KOPT-K1 (cell line): ENCODE results near the gene MSX1.
"Not testable (repeated sequence)": the region's sequence is repeated elsewhere in the genome, so short reads cannot be mapped to it uniquely, and the experiment has no call there.

ENCODE experiments used
- H3K27ac ChIP-seq: fragments of 200-600 bp; sonication (generic); 2 replicates; pipeline ENCODE4 v1.5.1; 2016; ENCODE audit warnings: antibody characterized with exemption, mild to moderate bottlenecking, low read depth, low read length; ENCODE audit not compliant: poor library complexity, severe bottlenecking
- H3K36me3 ChIP-seq: fragments of 200-600 bp; sonication (generic); 2 replicates; pipeline ENCODE4 v1.5.1; 2017; ENCODE audit warnings: antibody characterized with exemption, mild to moderate bottlenecking, low read length, moderate library complexity; ENCODE audit not compliant: insufficient read depth
- H3K9me3 ChIP-seq: fragments of 200-600 bp; sonication (generic); 2 replicates; pipeline ENCODE4 v1.5.1; 2017; ENCODE audit warnings: antibody characterized with exemption, low read length, mild to moderate bottlenecking; ENCODE audit not compliant: insufficient read depth, poor library complexity, severe bottlenecking

Gene MSX1

DNA sequence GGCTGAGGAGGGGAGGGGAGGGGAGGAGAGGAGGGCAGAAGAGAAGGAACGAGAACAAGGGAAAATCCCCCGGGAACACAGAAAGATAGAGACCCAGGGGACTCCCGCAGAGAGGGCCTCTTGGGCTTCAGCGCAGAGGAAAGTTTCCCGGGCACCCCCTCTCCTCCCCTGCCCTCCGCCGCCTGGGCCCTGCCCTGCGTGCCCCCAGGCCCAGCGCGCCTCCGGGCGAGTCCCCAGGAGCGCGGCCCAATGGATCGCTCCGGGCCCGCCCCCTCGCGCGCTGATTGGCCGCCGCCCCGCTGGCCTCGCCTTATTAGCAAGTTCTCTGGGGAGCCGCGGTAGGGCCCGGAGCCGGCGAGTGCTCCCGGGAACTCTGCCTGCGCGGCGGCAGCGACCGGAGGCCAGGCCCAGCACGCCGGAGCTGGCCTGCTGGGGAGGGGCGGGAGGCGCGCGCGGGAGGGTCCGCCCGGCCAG, at the start of gene MSX1:
TSS of gene MSX1 (plus strand) at position 341 of the 474 bp plus-strand sequence. CDS start 235 bp downstream, outside the sequence.
- Histone ChIP-seq H3K27ac (no peak within 1 kb of the TSS), H3K36me3 (no peaks in the 10 kb centered on the region), H3K9me3 (peaks cover 6% of the 10 kb centered on the region)

GRCh38 chr4:4810092-4810774, 49.2 kb upstream of the MSX1 start:
- peaks cover 5% of the 10 kb centered on the region for H3K9me3 ChIP-seq
- no peak overlapping the region for H3K27ac ChIP-seq
- H3K36me3 ChIP-seq: no peaks in the 10 kb centered on the region

GRCh38 chr4:4810778-4811177, 48.7 kb upstream of the MSX1 start:
- no peak overlapping the region for H3K27ac ChIP-seq
- no peaks in the 10 kb centered on the region for H3K36me3 ChIP-seq
- H3K9me3 ChIP-seq: peaks cover 5% of the 10 kb centered on the region

- Histone ChIP-seq H3K27ac (no peak overlapping the region), H3K36me3 (no peaks in the 10 kb centered on the region), H3K9me3 (peaks cover 5% of the 10 kb centered on the region)
Observed at GRCh38 chr4:4812145-4812794, 47.2 kb upstream of the MSX1 start.

DNA sequence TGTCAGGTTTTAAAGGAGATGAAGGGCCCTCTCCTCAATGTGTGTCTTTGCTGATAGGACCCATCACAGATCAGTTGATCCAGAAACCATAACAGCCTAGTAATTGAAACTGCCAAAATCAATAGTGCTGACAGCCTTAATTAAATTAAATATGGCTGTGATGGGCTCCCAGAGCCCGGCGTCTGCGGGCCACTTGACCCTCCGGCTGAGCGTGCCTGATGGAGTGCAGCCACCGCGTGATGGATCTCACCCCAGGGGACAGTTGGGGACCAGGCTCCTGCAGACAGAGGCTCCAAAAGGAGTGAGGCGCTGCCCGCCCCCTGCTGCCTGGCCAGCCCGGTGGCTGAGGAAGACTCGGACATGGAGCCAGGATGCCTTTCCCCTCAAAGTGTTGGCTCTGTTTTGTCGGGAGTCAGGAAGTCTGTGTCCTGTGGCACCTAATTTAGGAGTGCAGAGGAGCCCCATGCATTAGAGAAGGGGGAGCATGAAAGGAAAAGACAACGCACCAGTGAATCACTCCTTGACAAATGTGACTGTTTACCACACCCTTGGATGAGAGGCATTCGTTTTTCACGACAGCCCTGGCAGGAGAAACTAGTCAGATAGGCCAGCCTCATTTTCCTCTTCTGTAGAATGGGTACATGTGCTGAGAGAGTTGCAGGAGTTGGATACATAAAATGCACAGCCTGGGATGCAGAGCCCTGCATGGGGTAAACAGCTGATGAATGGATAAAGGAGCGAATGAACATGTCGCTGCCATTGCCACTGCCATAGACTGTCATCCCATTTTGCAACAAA, 40.9 kb upstream of the MSX1 start:
- H3K9me3 ChIP-seq: peaks cover 14% of the 10 kb centered on the region
- H3K27ac ChIP-seq: no peak overlapping the region
- H3K36me3 ChIP-seq: no peaks in the 10 kb centered on the region

DNA sequence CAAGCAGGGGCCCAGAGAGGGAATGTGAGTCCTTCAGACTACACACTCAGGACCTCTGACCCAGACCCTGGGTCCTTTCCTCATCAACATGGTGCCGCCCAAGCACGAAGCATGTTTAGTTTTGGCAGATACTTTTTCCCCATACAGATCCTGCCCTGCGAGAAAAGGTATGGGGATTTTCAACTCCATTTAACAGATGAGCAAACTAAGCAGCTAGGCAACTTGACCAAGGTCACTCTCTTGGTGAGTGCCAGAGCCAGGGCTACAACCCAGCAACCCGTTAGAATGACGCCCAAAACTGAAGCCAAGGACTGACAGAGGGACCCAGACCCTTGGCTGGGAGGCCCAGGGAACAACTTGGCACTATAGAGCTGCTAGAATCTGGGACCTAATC, 40.3 kb upstream of the MSX1 start:
- H3K27ac ChIP-seq: no peak overlapping the region
- H3K36me3 ChIP-seq: no peaks in the 10 kb centered on the region
- H3K9me3 ChIP-seq: peaks cover 14% of the 10 kb centered on the region

- peaks cover 14% of the 10 kb centered on the region for H3K9me3 ChIP-seq
- H3K27ac ChIP-seq: no peak overlapping the region
- no peaks in the 10 kb centered on the region for H3K36me3 ChIP-seq
Observed at GRCh38 chr4:4820261-4820660, 39.2 kb upstream of the MSX1 start.

- peaks cover 14% of the 10 kb centered on the region for H3K9me3 ChIP-seq
Observed at GRCh38 chr4:4820739-4821138, 38.7 kb upstream of the MSX1 start.

GRCh38 chr4:4821577-4821976, 37.9 kb upstream of the MSX1 start:
- Histone ChIP-seq H3K27ac (no peak overlapping the region), H3K36me3 (no peaks in the 10 kb centered on the region), H3K9me3 (peaks cover 14% of the 10 kb centered on the region)

More at GRCh38 chr4:4820739-4821138, 38.7 kb upstream of the MSX1 start:
- no peak overlapping the region for H3K27ac ChIP-seq
- H3K36me3 ChIP-seq: no peaks in the 10 kb centered on the region

DNA sequence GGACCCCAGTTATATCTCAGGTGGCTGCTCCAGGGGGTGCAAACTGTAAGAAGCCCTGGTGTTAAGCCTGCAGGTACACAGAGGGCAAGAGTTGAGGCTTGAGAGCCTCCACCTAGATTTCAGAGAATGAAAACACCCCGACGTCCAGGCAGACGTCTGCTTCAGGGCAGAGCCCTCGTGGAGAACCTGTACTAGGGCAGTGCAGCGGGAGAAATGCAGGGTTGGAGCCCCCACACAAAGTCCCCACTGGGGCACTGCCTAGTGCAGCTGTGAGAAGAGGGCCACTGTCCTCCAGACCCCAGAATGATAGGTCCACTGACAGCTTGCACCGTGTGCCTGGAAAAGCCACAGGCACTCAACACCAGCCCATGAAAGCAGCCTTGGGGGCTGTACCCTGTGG, 37.2 kb upstream of the MSX1 start:
- not testable (repeated sequence) for H3K27ac ChIP-seq, H3K36me3 ChIP-seq
- peaks cover 14% of the 10 kb centered on the region for H3K9me3 ChIP-seq

- H3K36me3 ChIP-seq: no peaks in the 10 kb centered on the region
- peaks cover 14% of the 10 kb centered on the region for H3K9me3 ChIP-seq
- H3K27ac ChIP-seq: no peak overlapping the region
Observed at GRCh38 chr4:4823621-4824162, 35.8 kb upstream of the MSX1 start.

DNA sequence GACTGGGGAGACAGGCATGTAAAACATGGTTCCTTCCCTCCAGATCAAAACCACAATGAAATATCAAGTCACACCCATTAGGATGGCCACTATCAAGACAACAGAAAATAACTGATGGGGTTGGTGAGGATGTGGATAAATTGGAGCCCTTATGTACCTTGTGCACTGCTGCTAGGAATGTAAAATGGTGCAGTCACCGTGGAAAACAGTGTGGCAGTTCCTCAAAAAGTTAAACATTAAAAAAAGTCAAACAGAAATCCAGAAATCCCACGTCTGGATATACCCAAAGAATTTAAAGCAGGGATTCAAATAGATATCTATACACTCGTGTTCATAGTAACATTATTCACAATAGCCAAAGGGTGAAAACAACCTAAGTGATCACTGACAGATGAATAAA, 35.2 kb upstream of the MSX1 start:
- H3K9me3 ChIP-seq: peaks cover 14% of the 10 kb centered on the region
- H3K27ac ChIP-seq: no peak overlapping the region
- H3K36me3 ChIP-seq: no peaks in the 10 kb centered on the region

DNA sequence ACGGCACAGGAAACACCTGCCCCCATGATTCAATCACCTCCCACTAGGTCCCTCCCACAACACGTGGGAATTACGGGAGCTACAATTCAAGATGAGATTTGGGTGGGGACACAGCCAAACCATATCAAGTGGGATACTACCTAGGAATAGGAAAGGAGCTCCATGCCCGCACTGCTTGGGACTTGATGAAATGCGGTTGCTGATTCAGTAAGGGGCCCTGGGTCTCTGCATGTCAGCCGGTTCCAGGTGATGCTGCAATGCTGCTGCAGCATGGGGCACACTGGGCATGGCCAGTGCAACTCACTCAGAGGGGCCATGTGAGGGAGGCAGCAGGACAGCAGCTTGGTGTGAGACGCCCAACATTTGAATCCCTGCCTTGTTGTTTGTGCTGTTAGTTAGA, 34.0 kb upstream of the MSX1 start:
- no peak overlapping the region for H3K27ac ChIP-seq
- no peaks in the 10 kb centered on the region for H3K36me3 ChIP-seq
- peaks cover 14% of the 10 kb centered on the region for H3K9me3 ChIP-seq

DNA sequence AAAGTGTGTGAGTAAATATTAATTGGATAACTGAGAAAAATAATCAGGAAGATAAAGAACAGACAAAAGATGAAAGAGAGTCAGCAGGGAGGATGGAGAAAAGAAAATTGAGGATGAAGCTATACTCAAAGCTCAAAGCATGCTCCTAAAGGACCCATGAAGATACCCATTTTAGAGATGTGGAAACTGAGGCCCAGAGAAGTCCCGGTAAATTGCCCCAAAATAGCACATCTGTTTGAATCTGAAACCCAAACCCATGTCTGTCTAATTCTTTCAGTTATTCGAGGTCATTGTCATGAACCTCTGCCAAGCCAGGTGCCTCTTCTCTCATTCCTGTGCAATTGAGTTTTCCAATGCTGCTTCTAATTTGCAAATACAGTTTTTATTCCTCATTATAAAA, 29.6 kb upstream of the MSX1 start:
- Histone ChIP-seq H3K36me3 (no peaks in the 10 kb centered on the region), H3K9me3 (no peaks in the 10 kb centered on the region), H3K27ac (no peak overlapping the region)

- no peaks in the 10 kb centered on the region for H3K36me3 ChIP-seq
- no peak overlapping the region for H3K27ac ChIP-seq
- no peaks in the 10 kb centered on the region for H3K9me3 ChIP-seq
Observed at GRCh38 chr4:4831266-4831665, 28.2 kb upstream of the MSX1 start.
